SU-DHL-6 (cell line): Measurements from ENCODE around the gene MAS1.

ENCODE experiments used
- H2AFZ ChIP-seq: fragments of 200-600 bp; sonication (generic); 2 replicates; pipeline ENCODE4 v1.6.1; 2014; ENCODE audit warnings: low read depth, mild to moderate bottlenecking, moderate library complexity, mixed read lengths, antibody characterized with exemption, low read length; ENCODE audit not compliant: severe bottlenecking
- H3F3A ChIP-seq: fragments of 200-600 bp; shearing (Covaris generic); 2 replicates; pipeline ENCODE4 v1.6.0; 2016; ENCODE audit warnings: antibody characterized with exemption, mild to moderate bottlenecking; ENCODE audit not compliant: insufficient read depth
- H3K27ac ChIP-seq: fragments of 200-600 bp; sonication (generic); 2 replicates; pipeline ENCODE4 v1.5.1; 2016; ENCODE audit warnings: low read depth, mild to moderate bottlenecking, low read length, moderate library complexity, mixed read lengths
- H3K27me3 ChIP-seq: fragments of 200-600 bp; sonication (generic), shearing (Covaris generic); 2 replicates; pipeline ENCODE4 v1.6.0; 2014; ENCODE audit warnings: mild to moderate bottlenecking, low read length
- H3K36me3 ChIP-seq: fragments of 200-600 bp; sonication (generic); 2 replicates; pipeline ENCODE4 v1.6.1; 2014; ENCODE audit warnings: mild to moderate bottlenecking, low read length, mixed read lengths
- H3K4me2 ChIP-seq: fragments of 300-600, 200-600 bp; shearing (Covaris generic), sonication (generic); 2 replicates; pipeline ENCODE4 v1.6.0; 2014; ENCODE audit warnings: low read length, low read depth, mild to moderate bottlenecking; ENCODE audit not compliant: poor library complexity, severe bottlenecking
- H3K4me3 ChIP-seq: fragments of 200-600 bp; sonication (generic); 2 replicates; pipeline ENCODE4 v1.5.1; 2014; ENCODE audit warnings: antibody characterized with exemption, low read length, mild to moderate bottlenecking, mixed read lengths; ENCODE audit not compliant: insufficient read depth, poor library complexity, severe bottlenecking
- H3K79me2 ChIP-seq: fragments of 200-600 bp; sonication (generic); 2 replicates; pipeline ENCODE4 v1.6.1; 2014; ENCODE audit warnings: mild to moderate bottlenecking, low read length, moderate library complexity; ENCODE audit not compliant: insufficient read depth
- H3K9ac ChIP-seq: fragments of 200-600 bp; sonication (generic); 2 replicates; pipeline ENCODE4 v1.7.0; 2014; ENCODE audit warnings: mild to moderate bottlenecking, low read length
- H3K9me2 ChIP-seq: fragments of 200-600 bp; sonication (generic); replicated peaks from 2 replicates; pipeline ENCODE4 v1.6.1; 2014; ENCODE audit warnings: low read length; ENCODE audit not compliant: insufficient read depth
- H3K9me3 ChIP-seq: fragments of 200-600 bp; sonication (generic); 2 replicates; pipeline ENCODE4 v1.6.1; 2014; ENCODE audit warnings: low read length, mixed read lengths; ENCODE audit not compliant: insufficient read depth
- H4K20me1 ChIP-seq: fragments of 200-600 bp; sonication (generic); 2 replicates; pipeline ENCODE4 v1.6.1; 2014; ENCODE audit warnings: low read depth, mild to moderate bottlenecking, antibody characterized with exemption, low read length, moderate library complexity, mixed read lengths
- EZH2phosphoT487 ChIP-seq: fragments of 200-600 bp; sonication (generic), shearing (Covaris generic); conservative IDR thresholded peaks from 2 replicates; pipeline ENCODE4 v1.6.1; 2018; ENCODE audit warnings: mild to moderate bottlenecking, antibody characterized with exemption, low read length, moderate library complexity, mixed read lengths
- TF ChIP-seq, protein P1 (sequence below): fragments of 200-600 bp; sonication (generic); IDR thresholded peaks from one replicate; pipeline ENCODE4 v1.5.1; 2017; ENCODE audit warnings: antibody characterized with exemption, mild to moderate bottlenecking, low read length, moderate library complexity; ENCODE audit not compliant: insufficient read depth, poor library complexity, severe bottlenecking

The MAS1 gene

DNA sequence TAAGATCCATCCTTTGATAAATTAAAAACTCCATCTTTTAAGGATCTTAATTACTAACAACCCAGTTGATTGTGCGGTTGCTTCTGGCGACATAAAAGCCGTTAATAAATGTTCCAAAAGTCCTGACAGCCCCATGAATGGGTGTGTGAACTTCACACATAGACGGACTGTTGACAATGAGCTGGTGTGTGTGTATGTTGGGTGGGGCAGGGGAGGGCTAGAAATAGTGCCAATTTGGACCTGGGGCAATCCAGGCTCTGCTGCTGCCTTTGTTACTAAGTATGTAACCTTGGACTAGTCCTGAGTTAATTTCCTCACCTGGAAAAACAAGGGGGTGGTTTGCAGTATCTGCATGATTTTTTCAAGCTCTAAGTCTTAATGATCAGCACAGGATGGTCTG is 4.2 kb downstream of the MAS1 start:
- H2AFZ ChIP-seq, result no peak overlapping the region
- no peak overlapping the region for H3K4me2 ChIP-seq
- H3K9me2 ChIP-seq, result no peaks in the 10 kb centered on the region
- TF ChIP-seq, protein P1, sequence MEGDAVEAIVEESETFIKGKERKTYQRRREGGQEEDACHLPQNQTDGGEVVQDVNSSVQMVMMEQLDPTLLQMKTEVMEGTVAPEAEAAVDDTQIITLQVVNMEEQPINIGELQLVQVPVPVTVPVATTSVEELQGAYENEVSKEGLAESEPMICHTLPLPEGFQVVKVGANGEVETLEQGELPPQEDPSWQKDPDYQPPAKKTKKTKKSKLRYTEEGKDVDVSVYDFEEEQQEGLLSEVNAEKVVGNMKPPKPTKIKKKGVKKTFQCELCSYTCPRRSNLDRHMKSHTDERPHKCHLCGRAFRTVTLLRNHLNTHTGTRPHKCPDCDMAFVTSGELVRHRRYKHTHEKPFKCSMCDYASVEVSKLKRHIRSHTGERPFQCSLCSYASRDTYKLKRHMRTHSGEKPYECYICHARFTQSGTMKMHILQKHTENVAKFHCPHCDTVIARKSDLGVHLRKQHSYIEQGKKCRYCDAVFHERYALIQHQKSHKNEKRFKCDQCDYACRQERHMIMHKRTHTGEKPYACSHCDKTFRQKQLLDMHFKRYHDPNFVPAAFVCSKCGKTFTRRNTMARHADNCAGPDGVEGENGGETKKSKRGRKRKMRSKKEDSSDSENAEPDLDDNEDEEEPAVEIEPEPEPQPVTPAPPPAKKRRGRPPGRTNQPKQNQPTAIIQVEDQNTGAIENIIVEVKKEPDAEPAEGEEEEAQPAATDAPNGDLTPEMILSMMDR, result no peak
- TF ChIP-seq EZH2phosphoT487, result no peak
- no peak overlapping the region for H3K27ac ChIP-seq
- no peaks in the 10 kb centered on the region for H3F3A ChIP-seq
- H3K36me3 ChIP-seq, result no peaks in the 10 kb centered on the region
- H3K79me2 ChIP-seq, result no peaks in the 10 kb centered on the region
- no peaks in the 10 kb centered on the region for H3K27me3 ChIP-seq
- no peak overlapping the region for H3K4me3 ChIP-seq
- H3K9me3 ChIP-seq, result no peaks in the 10 kb centered on the region
- H4K20me1 ChIP-seq, result no peaks in the 10 kb centered on the region
- no peak overlapping the region for H3K9ac ChIP-seq

DNA sequence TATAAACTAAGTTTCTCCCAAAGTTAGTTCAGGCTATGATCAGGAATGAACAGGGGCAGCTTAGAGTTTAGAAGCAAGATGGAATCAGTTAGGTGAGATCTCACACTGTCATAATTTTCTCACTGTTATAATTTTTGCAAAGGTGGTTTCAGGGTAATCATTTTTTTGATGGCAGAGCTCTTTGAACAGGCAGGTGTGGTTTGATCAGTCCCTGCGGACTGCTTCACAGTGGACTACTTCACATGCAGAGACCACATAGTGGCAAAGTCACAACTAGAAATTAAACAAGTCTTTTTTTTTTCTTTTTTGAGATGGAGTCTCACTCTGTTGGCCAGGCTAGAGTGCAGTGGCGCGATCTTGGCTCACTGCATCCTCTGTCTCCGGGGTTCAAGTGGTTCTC is 6.8 kb downstream of the MAS1 start:
- no peaks in the 10 kb centered on the region for H3K9me3 ChIP-seq
- no peaks in the 10 kb centered on the region for H3K79me2 ChIP-seq
- H3K36me3 ChIP-seq, result no peaks in the 10 kb centered on the region
- no peak overlapping the region for H2AFZ ChIP-seq
- H3K9me2 ChIP-seq, result no peaks in the 10 kb centered on the region
- no peaks in the 10 kb centered on the region for H3F3A ChIP-seq
- no peak overlapping the region for H3K4me3 ChIP-seq
- H4K20me1 ChIP-seq, result no peaks in the 10 kb centered on the region
- H3K4me2 ChIP-seq, result no peak overlapping the region
- TF ChIP-seq, protein P1, result no peak
- TF ChIP-seq EZH2phosphoT487, result no peak
- H3K27me3 ChIP-seq, result no peaks in the 10 kb centered on the region
- no peak overlapping the region for H3K27ac ChIP-seq
- no peak overlapping the region for H3K9ac ChIP-seq

DNA sequence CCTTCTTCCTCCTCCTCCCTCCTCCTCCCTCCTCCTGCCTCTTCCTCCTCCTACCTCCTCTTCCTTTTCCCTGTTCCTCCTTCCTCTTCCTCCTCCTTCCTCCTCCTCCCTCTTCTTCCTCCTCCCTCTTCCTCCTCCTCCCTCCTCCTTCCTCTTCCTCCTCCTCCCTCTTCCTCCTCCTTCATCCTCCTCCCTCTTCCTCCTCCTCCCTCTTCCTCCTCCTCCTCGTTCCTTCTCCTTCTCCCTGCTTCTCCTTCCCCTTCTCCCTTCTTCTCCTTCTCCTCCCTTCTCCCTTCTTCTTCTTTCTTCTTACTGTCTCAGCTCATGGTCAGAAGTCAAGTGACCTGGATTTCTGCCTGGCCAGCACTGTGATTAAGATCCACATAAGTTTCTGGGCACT is 7.7 kb downstream of the MAS1 start:
- Histone ChIP-seq H3K79me2 (no peaks in the 10 kb centered on the region), H3K36me3 (no peaks in the 10 kb centered on the region), H3K9me2 (no peaks in the 10 kb centered on the region), H3K4me3 (no peak overlapping the region), H3K27me3 (no peaks in the 10 kb centered on the region), H2AFZ (no peak overlapping the region), H3K4me2 (no peak overlapping the region), H4K20me1 (no peaks in the 10 kb centered on the region), H3K9me3 (no peaks in the 10 kb centered on the region), H3K27ac (no peak overlapping the region), H3F3A (no peaks in the 10 kb centered on the region), H3K9ac (no peak overlapping the region)
- no peak for TF ChIP-seq EZH2phosphoT487
- TF ChIP-seq, protein P1, result no peak
